HG02973 (cell line): Measurements from ENCODE around the gene KANSL1.

Experiments used
- ATAC-seq: cut with Tn5 transposase; IDR thresholded peaks from one replicate; pipeline ENCODE4 v1.9.1; 2021; ENCODE audit warnings: moderate library complexity; ENCODE audit not compliant: unreplicated experiment

Gene KANSL1

GRCh38 chr17:46086821-46087220 is 106.4 kb downstream of the KANSL1 start:
- ATAC-seq, result no peak

- ATAC-seq, result no peak
Measured at GRCh38 chr17:46085522-46085921, 107.7 kb downstream of the KANSL1 start.

- no peak for ATAC-seq
Measured at GRCh38 chr17:46082257-46082656, 111.0 kb downstream of the KANSL1 start.

GRCh38 chr17:46081018-46081320 is 112.3 kb downstream of the KANSL1 start:
- ATAC-seq, result no peak

- no peak for ATAC-seq
Measured at GRCh38 chr17:46080118-46081017, 112.9 kb downstream of the KANSL1 start.

- ATAC-seq, result no peak
Measured at GRCh38 chr17:46078675-46079074, 114.6 kb downstream of the KANSL1 start.

- no peak for ATAC-seq
Measured at GRCh38 chr17:46074540-46074939, 118.7 kb downstream of the KANSL1 start.

- ATAC-seq, result no peak
Measured at GRCh38 chr17:46072998-46073397, 120.2 kb downstream of the KANSL1 start.

GRCh38 chr17:46071796-46072195 is 121.4 kb downstream of the KANSL1 start:
- no peak for ATAC-seq

- no peak for ATAC-seq
Measured at GRCh38 chr17:46064460-46064859, 128.8 kb downstream of the KANSL1 start.

- no peak for ATAC-seq
Measured at GRCh38 chr17:46063241-46063640, 130.0 kb downstream of the KANSL1 start.

- ATAC-seq, result no peak
Measured at GRCh38 chr17:46061435-46061834, 131.8 kb downstream of the KANSL1 start.

- no peak for ATAC-seq
Measured at GRCh38 chr17:46060461-46060860, 132.8 kb downstream of the KANSL1 start.

- ATAC-seq, result no peak
Measured at GRCh38 chr17:46059486-46059885, 133.7 kb downstream of the KANSL1 start.

GRCh38 chr17:46057366-46057765 is 135.9 kb downstream of the KANSL1 start:
- no peak for ATAC-seq

- no peak for ATAC-seq
Measured at GRCh38 chr17:46056800-46057304, 136.4 kb downstream of the KANSL1 start.

GRCh38 chr17:46053911-46054534 is 139.2 kb downstream of the KANSL1 start:
- no peak for ATAC-seq

GRCh38 chr17:46049656-46050055 is 143.6 kb downstream of the KANSL1 start:
- no peak for ATAC-seq

- ATAC-seq, result no peak
Measured at GRCh38 chr17:46047856-46048255, 145.4 kb downstream of the KANSL1 start.

GRCh38 chr17:46047398-46047797 is 145.8 kb downstream of the KANSL1 start:
- no peak for ATAC-seq

GRCh38 chr17:46046957-46047356 is 146.3 kb downstream of the KANSL1 start:
- no peak for ATAC-seq

- no peak for ATAC-seq
Measured at GRCh38 chr17:46045639-46046038, 147.6 kb downstream of the KANSL1 start.
